HG02798 (cell line): ENCODE results near the gene NAV2.

Experiments used
- ATAC-seq: cut with Tn5 transposase; IDR thresholded peaks from one replicate; pipeline ENCODE4 v1.9.1; 2021; ENCODE audit warnings: mild to moderate bottlenecking; ENCODE audit not compliant: unreplicated experiment, poor library complexity

The NAV2 gene

GRCh38 chr11:20088397-20089225 lies 376.0 kb downstream of the NAV2 start:
- ATAC-seq = peak; percentile 46

- ATAC-seq = no peak
Observed at GRCh38 chr11:20089367-20089766, 376.7 kb downstream of the NAV2 start.

- ATAC-seq = no peak
Observed at GRCh38 chr11:20089796-20090653, 377.4 kb downstream of the NAV2 start.

GRCh38 chr11:20090654-20091374 lies 378.2 kb downstream of the NAV2 start:
- no peak for ATAC-seq

GRCh38 chr11:20093775-20094174 lies 381.1 kb downstream of the NAV2 start:
- no peak for ATAC-seq

GRCh38 chr11:20095189-20095588 lies 382.6 kb downstream of the NAV2 start:
- ATAC-seq = no peak

GRCh38 chr11:20097319-20098221 lies 384.9 kb downstream of the NAV2 start:
- ATAC-seq = no peak

GRCh38 chr11:20099527-20099926 lies 386.9 kb downstream of the NAV2 start:
- ATAC-seq = no peak

- ATAC-seq = no peak
Observed at GRCh38 chr11:20102397-20102796, 389.8 kb downstream of the NAV2 start.

- no peak for ATAC-seq
Observed at GRCh38 chr11:20103281-20103680, 390.6 kb downstream of the NAV2 start.

- ATAC-seq = no peak
Observed at GRCh38 chr11:20105427-20105826, 392.8 kb downstream of the NAV2 start.

GRCh38 chr11:20109731-20110445 lies 397.3 kb downstream of the NAV2 start:
- no peak for ATAC-seq

- ATAC-seq = peak; percentile 83
Observed at GRCh38 chr11:20110908-20111669, 398.5 kb downstream of the NAV2 start.

GRCh38 chr11:20111871-20112270 lies 399.2 kb downstream of the NAV2 start:
- no peak for ATAC-seq

- ATAC-seq = no peak
Observed at GRCh38 chr11:20112291-20113148, 399.9 kb downstream of the NAV2 start.

- no peak for ATAC-seq
Observed at GRCh38 chr11:20113149-20113438, 400.5 kb downstream of the NAV2 start.

- ATAC-seq = no peak
Observed at GRCh38 chr11:20114588-20114987, 402.0 kb downstream of the NAV2 start.

GRCh38 chr11:20116825-20117224 lies 404.2 kb downstream of the NAV2 start:
- no peak for ATAC-seq
